Measurements from ENCODE around the gene CMTM2. TPM values are rescaled to one million over a fixed set of nuclear protein-coding genes. Genes with fewer than 3 reads are reported as not detected.

Gene CMTM2
- total and polyA plus RNA-seq, 9 of the 15 experiments (the other 6 are each of a cell fraction or from before 2014, with no cell fraction given) = not detected

- TF ChIP-seq ZBTB34 (CRISPR knock-in tag; IDR thresholded peaks at IDR 0.05) = no peak
- TF ChIP-seq SAFB (IDR thresholded peaks at IDR 0.05; ENCODE audit: borderline replicate concordance, low read depth, low read length) = no peak
- no peak for TF ChIP-seq ETV6 (IDR thresholded peaks at IDR 0.05; ENCODE audit: borderline replicate concordance in 1 of 2, low read depth in 2 of 2, low read length in 1 of 2)
- TF ChIP-seq ETV6 (CRISPR knock-in tag; IDR thresholded peaks at IDR 0.05; ENCODE audit: borderline replicate concordance) = peak; percentile 52; the same call in 1 of the 2 replicates
- TF ChIP-seq ZNF224 (CRISPR knock-in tag; IDR thresholded peaks at IDR 0.05) = peak; percentile 93; the same call in 1 of the 2 replicates
- no peak for TF ChIP-seq ZNF318 (IDR thresholded peaks at IDR 0.05; ENCODE audit: borderline replicate concordance in 1 of 2, low read depth in 1 of 2)
- peak; percentile 81 for TF ChIP-seq EP400 (IDR thresholded peaks at IDR 0.05)
- TF ChIP-seq SIN3A (IDR thresholded peaks at IDR 0.05; ENCODE audit: borderline replicate concordance in 2 of 2, control insufficient read depth in 1 of 2, low read depth in 2 of 2, low read length in 2 of 2) = peak in 1 of 2 experiments; percentile 41; a peak in 1 of 4 replicates
- TF ChIP-seq HMGN3 (IDR thresholded peaks at IDR 0.05; ENCODE audit: borderline replicate concordance, extremely low read depth, insufficient read length, low read depth, low read length) = peak; percentile 51
- TF ChIP-seq HINFP (tag; conservative IDR thresholded peaks at IDR 0.05; ENCODE audit: low read depth) = peak; percentile 82; the same call in 1 of the 2 replicates
- TF ChIP-seq HDAC8 (tag; IDR thresholded peaks at IDR 0.05) = peak; percentile 55; the same call in 1 of the 2 replicates
- TF ChIP-seq ZNF354B (CRISPR knock-in tag; IDR thresholded peaks at IDR 0.05) = no peak
- peak; percentile 66 for TF ChIP-seq NBN (IDR thresholded peaks at IDR 0.05; ENCODE audit: low read depth)
- TF ChIP-seq ARID2 (IDR thresholded peaks at IDR 0.05) = no peak
These were observed 26.7 kb upstream of the CMTM2 start, which contains the start of gene CKLF (continued) for GRCh38 chr16:66552286-66553177.

Data from K562 (cell line).